Activated T-helper 17 cell treated with anti-CD3 and anti-CD28 coated beads, Interleukin-2, amount 50 U/mL, for 72 hours (primary cell): ENCODE results near the gene GLRA1. TPM values are rescaled to one million over a fixed set of nuclear protein-coding genes. Genes with fewer than 3 reads are reported as not detected.
A peak's percentile ranks its signal among the peaks of the same experiment; 100 is the strongest.

Experiments used
- ATAC-seq: fragments of 150-1000 bp; cut with Tn5 transposase; replicated peaks from 2 replicates; pipeline ENCODE4 v1.10.0; 2021; ENCODE audit warnings: mild to moderate bottlenecking, moderate library complexity
- H3K27ac Mint-ChIP-seq: one replicate; pipeline ENCODE4 v1.8.0; 2022; ENCODE audit warnings: mixed read lengths
- H3K27me3 Mint-ChIP-seq: one replicate; pipeline ENCODE4 v1.8.0; 2022; ENCODE audit warnings: mixed read lengths
- H3K36me3 Mint-ChIP-seq: one replicate; pipeline ENCODE4 v1.8.0; 2022; ENCODE audit warnings: low read depth, mild to moderate bottlenecking, mixed read lengths
- H3K4me1 Mint-ChIP-seq: one replicate; pipeline ENCODE4 v1.8.0; 2022; ENCODE audit warnings: mixed read lengths
- H3K4me3 Mint-ChIP-seq: one replicate; pipeline ENCODE4 v1.8.0; 2022; ENCODE audit warnings: mild to moderate bottlenecking, mixed read lengths
- H3K9me3 Mint-ChIP-seq: one replicate; pipeline ENCODE4 v1.8.0; 2022; ENCODE audit warnings: mixed read lengths
- total RNA-seq, 2 donors: library from RNA; stranded (reverse); gene quantifications; one replicate each; pipeline ENCODE4 v1.2.3, GENCODE V29; 2022

The GLRA1 gene
- total RNA-seq, 2 donors from 2014 or later = not detected

DNA sequence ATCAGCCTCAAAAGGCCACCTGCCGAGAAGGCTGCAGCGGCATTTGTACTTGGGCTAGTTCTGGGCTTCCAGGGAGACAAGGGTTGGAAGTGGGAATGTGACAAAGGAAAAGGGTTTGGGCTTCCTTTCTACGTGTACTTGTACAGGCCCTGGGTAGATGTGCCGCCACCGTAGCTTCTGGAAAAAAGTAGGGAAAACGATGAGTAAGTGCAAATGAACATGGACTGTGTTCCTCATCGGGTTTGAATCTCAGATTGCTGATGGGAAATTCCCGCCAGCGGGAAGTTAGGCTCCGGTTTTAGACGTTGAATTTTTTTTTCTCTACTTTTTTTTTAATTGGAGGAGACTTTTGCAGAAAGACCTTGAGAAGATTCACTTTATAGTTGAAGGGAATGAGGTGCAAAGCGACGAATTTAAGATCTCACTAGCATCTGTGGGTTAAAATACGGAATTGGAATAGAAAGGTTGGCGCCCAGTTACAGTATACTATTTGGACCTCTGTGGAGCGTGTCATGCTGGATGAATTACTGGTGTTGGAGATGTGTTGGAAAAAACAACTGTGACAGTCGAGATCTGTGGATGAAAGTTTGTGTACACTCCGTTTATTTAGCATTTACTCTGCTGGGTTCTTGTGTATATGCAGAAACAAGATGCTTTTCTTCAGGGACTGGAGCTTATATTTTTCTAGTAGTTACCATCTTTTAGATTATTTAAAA lies 151.6 kb downstream of the GLRA1 start:
- Mint-ChIP-seq H3K4me3 (no peak overlapping the region), H3K36me3 (peaks cover 56% of the 10 kb centered on the region), H3K27me3 (no peaks in the 10 kb centered on the region), H3K4me1 (peaks cover 22% of the 10 kb centered on the region), H3K9me3 (no peaks in the 10 kb centered on the region), H3K27ac (peak overlapping the region; percentile 79)
- no peak for ATAC-seq

Other genes with a start within 250 kb of the GLRA1 start
- gene SPARC, start 237.9 kb downstream of the GLRA1 start, total RNA-seq = under 1 TPM in 1 of 2 donors, not detected in 1; 0.26 TPM
- gene ATOX1, start 166.2 kb downstream of the GLRA1 start, total RNA-seq = 10 to 100 TPM; 41.8 to 87.8 TPM
- gene G3BP1, start 152.9 kb downstream of the GLRA1 start, total RNA-seq = 100 to 1,000 TPM; 149 to 251 TPM